Endothelial cell of umbilical vein (primary cell): ENCODE data around the gene SLCO2B1. TPM values are rescaled to one million over a fixed set of nuclear protein-coding genes. Genes with fewer than 3 reads are reported as not detected.

Experiments used
- Bru-seq: library from RNA; stranded (reverse); fragments of 400-500 nt; gene quantifications from one replicate; lab custom pipeline; 2021; lab: Mats Ljungman, UMichigan
- BruChase-seq, 2 experiments: library from RNA; stranded (reverse); fragments of 400-500 nt; gene quantifications; one replicate each; lab custom pipeline; 2021; lab: Mats Ljungman, UMichigan
- BruUV-seq: library from RNA; stranded (reverse); fragments of 400-500 nt; replicated peaks from 2 replicates; lab custom pipeline; 2021; lab: Mats Ljungman, UMichigan
- CTCF ChIA-PET: fragments of 300-600, 350-600 bp; sonication (Branson Sonifier 250); formaldehyde crosslinking; loops from one replicate; lab custom pipeline; 2021; ENCODE audit warnings: antibody characterized with exemption, inconsistent platforms; lab: Charles Lee
- POLR2A ChIA-PET: fragments of 300-600, 350-600 bp; sonication (Branson Sonifier 250); formaldehyde crosslinking; loops from one replicate; lab custom pipeline; 2021; ENCODE audit warnings: antibody characterized with exemption, inconsistent platforms; lab: Charles Lee
- DNase-seq: peaks from one replicate; pipeline ENCODE4 v3.0.0-alpha.2; 2011; ENCODE audit warnings: low read depth, low spot score
- FAIRE-seq: peaks from 2 replicates; lab custom pipeline; 2011; peaks lifted over from hg19 to GRCh38; lab: Jason Lieb, UNC
- H2AFZ ChIP-seq: 2 replicates; pipeline ENCODE4 v1.6.0; 2012; ENCODE audit warnings: low read depth, low read length, control low read depth, inconsistent platforms
- H3K27ac ChIP-seq: 2 replicates; pipeline ENCODE4 v1.5.1; 2011; ENCODE audit warnings: low read depth, mild to moderate bottlenecking, control low read depth, low read length, moderate library complexity; ENCODE audit not compliant: insufficient read depth
- H3K27me3 ChIP-seq, 2 experiments: 2 replicates each; pipeline versions ENCODE4 v1.6.0 to v1.6.1; 2011; ENCODE audit warnings: low read length in 2 of 2, mixed read lengths in 1 of 2; ENCODE audit not compliant: control insufficient read depth in 2 of 2, insufficient read depth in 2 of 2
- H3K36me3 ChIP-seq, 2 experiments: 2 replicates in 1 of 2; 3 replicates in 1 of 2; pipeline ENCODE4 v1.5.1; 2011; ENCODE audit warnings: low read length in 2 of 2, mild to moderate bottlenecking in 1 of 2, moderate library complexity in 1 of 2; ENCODE audit not compliant: control insufficient read depth in 2 of 2, insufficient read depth in 2 of 2; ENCODE audit errors: extremely low read depth in 1 of 2
- H3K4me1 ChIP-seq: 3 replicates; pipeline ENCODE4 v1.5.1; 2011; ENCODE audit warnings: mild to moderate bottlenecking, low read length; ENCODE audit not compliant: control insufficient read depth, insufficient read depth; ENCODE audit errors: extremely low read depth
- H3K4me2 ChIP-seq: 2 replicates; pipeline ENCODE4 v1.6.1; 2011; ENCODE audit warnings: low read length, control low read depth, mixed read lengths; ENCODE audit not compliant: insufficient read depth
- H3K4me3 ChIP-seq, 3 experiments: fragments of 200-600 bp in 1 of 3; sonication (generic), shearing (Covaris generic) in 1 of 3; replicated peaks in 1 of 3; 2 replicates each; pipeline ENCODE4 v1.5.1; 2011 to 2016; ENCODE audit warnings: control low read depth in 3 of 3, low read length in 3 of 3, mild to moderate bottlenecking in 2 of 3, inconsistent platforms in 1 of 3, low read depth in 1 of 3, moderate library complexity in 1 of 3; ENCODE audit not compliant: insufficient read depth in 1 of 3
- H3K79me2 ChIP-seq: 2 replicates; pipeline ENCODE4 v1.6.0; 2012; ENCODE audit warnings: low read length, inconsistent platforms; ENCODE audit not compliant: control insufficient read depth, insufficient read depth
- H3K9ac ChIP-seq: replicated peaks from 2 replicates; pipeline ENCODE3; 2011; ENCODE audit warnings: low read length, control low read depth; ENCODE audit not compliant: insufficient read depth; ENCODE audit errors: extremely low read depth
- H3K9me1 ChIP-seq: replicated peaks from 3 replicates; pipeline ENCODE4 v1.6.0; 2011; ENCODE audit warnings: mild to moderate bottlenecking, low read length; ENCODE audit not compliant: control insufficient read depth, insufficient read depth; ENCODE audit errors: extremely low read depth
- H3K9me3 ChIP-seq: replicated peaks from 2 replicates; pipeline ENCODE4 v1.5.1; 2012; ENCODE audit warnings: low read length, inconsistent platforms; ENCODE audit not compliant: control insufficient read depth, insufficient read depth
- H4K20me1 ChIP-seq: replicated peaks from 2 replicates; pipeline ENCODE3; 2011; ENCODE audit warnings: mild to moderate bottlenecking, low read length; ENCODE audit not compliant: control insufficient read depth, insufficient read depth; ENCODE audit errors: extremely low read depth
- EZH2 ChIP-seq: IDR thresholded peaks from 2 replicates; pipeline ENCODE4 v1.6.1; 2012; ENCODE audit warnings: borderline replicate concordance, low read depth, mild to moderate bottlenecking, moderate library complexity, low read length, inconsistent platforms; ENCODE audit not compliant: severe bottlenecking
- FOS ChIP-seq: IDR thresholded peaks from 2 replicates; pipeline ENCODE4 v1.6.1; 2011; ENCODE audit warnings: mild to moderate bottlenecking, low read length, moderate library complexity, borderline replicate concordance; ENCODE audit not compliant: insufficient read depth
- GATA2 ChIP-seq: IDR thresholded peaks from 2 replicates; pipeline ENCODE4 v1.7.0; 2011; ENCODE audit warnings: low read depth, mild to moderate bottlenecking, moderate library complexity, mixed read lengths, low read length; ENCODE audit not compliant: insufficient read length, insufficient read depth
- JUN ChIP-seq: IDR thresholded peaks from 2 replicates; pipeline ENCODE4 v1.6.1; 2011; ENCODE audit warnings: borderline replicate concordance, low read depth; ENCODE audit not compliant: insufficient read length, insufficient read depth
- MYC ChIP-seq: IDR thresholded peaks from one replicate; pipeline ENCODE4 v1.6.1; 2011; ENCODE audit warnings: mild to moderate bottlenecking, low read depth, low read length
- POLR2A ChIP-seq: IDR thresholded peaks from 2 replicates; pipeline ENCODE4 v1.6.1; 2012; ENCODE audit warnings: low read depth, mild to moderate bottlenecking, control low read depth, low read length
- POLR2AphosphoS5 ChIP-seq: IDR thresholded peaks from 2 replicates; pipeline ENCODE4 v1.6.1; 2012; ENCODE audit warnings: low read depth, mild to moderate bottlenecking, control low read depth, low read length, moderate library complexity; ENCODE audit not compliant: insufficient read depth
- dilution Hi-C: fragments of 300-500 bp; cut with MboI; formaldehyde crosslinking; loops from one replicate; pipeline ENCODE4 v1.15.0; 2019; ENCODE audit warnings: low sequenced_read_pairs; ENCODE audit not compliant: extremely low pct_ligation_motif_present
- intact Hi-C: fragments of 100-400 bp; cut with micrococcal nuclease; formaldehyde crosslinking; loops from one replicate; pipeline ENCODE4 v1.10.0; 2022
- long read RNA-seq: library from polyadenylated mRNA; stranded (forward); transcript quantifications from one replicate; pipeline ENCODE4 v2.0.0, GENCODE V29; 2021
- polyA minus RNA-seq, 3 experiments: library from RNA; depleted of rRNA, polyadenylated mRNA; stranded (reverse); fragments of >200 nt; gene quantifications; 1 replicate in 1 of 3; 2 replicates in 2 of 3; pipeline ENCODE4 v1.2.3, GENCODE V29; 2011
- polyA plus RNA-seq, 4 experiments: library from polyadenylated mRNA; depleted of rRNA in 3 of 4; stranded (reverse) in 3 of 4; unstranded in 1 of 4; fragments of >200 nt; gene quantifications; 2 replicates each; pipeline versions ENCODE4 v1.2.1 to v1.2.3, GENCODE V29; 2011 to 2012; ENCODE audit warnings: missing spikeins in 1 of 4
- total RNA-seq: library from RNA; stranded (reverse); gene quantifications from 2 replicates; pipeline ENCODE4 v1.2.3, GENCODE V29; 2021
- TF ChIP-seq, protein P1 (sequence below): IDR thresholded peaks from 2 replicates; pipeline ENCODE4 v1.6.1; 2011; ENCODE audit not compliant: insufficient read depth, insufficient read length
- TF ChIP-seq, protein P2 (sequence below), 2 donors: IDR thresholded peaks; 1 replicate in 1 of 2; 2 replicates in 1 of 2; pipeline ENCODE4 v1.5.1; 2011; ENCODE audit warnings: low read length in 2 of 2, mild to moderate bottlenecking in 2 of 2, moderate library complexity in 2 of 2, control low read depth in 1 of 2, inconsistent platforms in 1 of 2, low read depth in 1 of 2; ENCODE audit not compliant: insufficient read depth in 1 of 2; ENCODE audit errors: extremely low read depth in 1 of 2

SLCO2B1 gene, protein sequence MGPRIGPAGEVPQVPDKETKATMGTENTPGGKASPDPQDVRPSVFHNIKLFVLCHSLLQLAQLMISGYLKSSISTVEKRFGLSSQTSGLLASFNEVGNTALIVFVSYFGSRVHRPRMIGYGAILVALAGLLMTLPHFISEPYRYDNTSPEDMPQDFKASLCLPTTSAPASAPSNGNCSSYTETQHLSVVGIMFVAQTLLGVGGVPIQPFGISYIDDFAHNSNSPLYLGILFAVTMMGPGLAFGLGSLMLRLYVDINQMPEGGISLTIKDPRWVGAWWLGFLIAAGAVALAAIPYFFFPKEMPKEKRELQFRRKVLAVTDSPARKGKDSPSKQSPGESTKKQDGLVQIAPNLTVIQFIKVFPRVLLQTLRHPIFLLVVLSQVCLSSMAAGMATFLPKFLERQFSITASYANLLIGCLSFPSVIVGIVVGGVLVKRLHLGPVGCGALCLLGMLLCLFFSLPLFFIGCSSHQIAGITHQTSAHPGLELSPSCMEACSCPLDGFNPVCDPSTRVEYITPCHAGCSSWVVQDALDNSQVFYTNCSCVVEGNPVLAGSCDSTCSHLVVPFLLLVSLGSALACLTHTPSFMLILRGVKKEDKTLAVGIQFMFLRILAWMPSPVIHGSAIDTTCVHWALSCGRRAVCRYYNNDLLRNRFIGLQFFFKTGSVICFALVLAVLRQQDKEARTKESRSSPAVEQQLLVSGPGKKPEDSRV
- not detected in 2 replicates for total RNA-seq
- polyA plus RNA-seq: 0.04 and 0.10 TPM in 2 replicates
- polyA plus RNA-seq (2011; cell fraction: cytosol; rRNA removed): 0.03 and 0.04 TPM in 2 replicates
- polyA plus RNA-seq (2011; cell fraction: nucleus; rRNA removed): not detected in 2 replicates
- 0.10 TPM in 1 of 2 replicates, not detected in the other for polyA plus RNA-seq (2012)
- polyA minus RNA-seq: 0.42 and 0.75 TPM in 2 replicates
- polyA minus RNA-seq (2011; cell fraction: cytosol; rRNA and poly(A)+ RNA removed): not detected
- not detected in 2 replicates for polyA minus RNA-seq (2011; cell fraction: nucleus; rRNA and poly(A)+ RNA removed)
- Bru-seq, nascent RNA: not detected
- BruChase-seq, experiment 1, labeled RNA remaining after a 6-hour chase: percentile 8 among the genes with signal in this experiment
- percentile 5 among the genes with signal in this experiment for BruChase-seq, experiment 2, labeled RNA remaining after a 2-hour chase
- long read RNA-seq: 0 reads

DNA sequence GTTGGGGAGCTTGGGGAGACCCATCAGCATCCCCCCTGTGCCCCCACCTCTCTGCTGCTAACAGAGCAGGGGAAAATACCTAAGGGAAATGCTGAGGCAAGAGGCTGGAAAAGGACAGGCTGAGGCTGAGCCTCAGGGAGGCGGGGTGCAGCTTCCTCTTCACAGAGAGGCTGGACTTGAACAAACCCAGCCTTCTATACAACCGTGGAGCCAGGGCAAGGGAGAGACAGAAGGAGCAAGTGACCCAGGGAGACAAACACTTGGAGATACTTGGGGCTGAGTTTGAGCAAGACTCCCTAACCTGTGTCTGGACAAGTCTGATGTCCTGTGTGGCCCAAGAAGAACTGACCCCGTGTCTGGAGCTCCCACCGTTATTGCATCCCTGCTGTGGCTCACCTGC is at the start of gene SLCO2B1:
Gene SLCO2B1 (plus strand): TSS at position 229 of the 400 bp plus-strand sequence. CDS start 275 bp downstream, outside the sequence.
- FAIRE-seq (no peak), DNase-seq (no peak)
- Histone ChIP-seq H3K36me3 (no peaks in the 10 kb centered on the region), H3K9me1 (no peaks in the 10 kb centered on the region), H3K27me3 (peaks cover 15 to 24% of the 10 kb centered on the region in 2 experiments), H3K9me3 (no peaks in the 10 kb centered on the region), H3K27ac (no peak within 1 kb of the TSS), H4K20me1 (no peaks in the 10 kb centered on the region), H3K4me1 (no peaks in the 10 kb centered on the region), H2AFZ (no peak within 1 kb of the TSS), H3K4me3 (no peak within 1 kb of the TSS), H3K4me2 (no peak within 1 kb of the TSS), H3K79me2 (no peaks in the 10 kb centered on the region), H3K9ac (no peak within 1 kb of the TSS)
- POLR2A ChIA-PET: no interaction called here
- dilution Hi-C loops: no loop called here
- CTCF ChIA-PET: interaction anchor here (1.1 to 4.5 kb wide), 7 partner anchors 9 to 128 kb away, joined by 3 to 42 read pairs (median 4); no protein-coding TSS in a partner anchor
- TF ChIP-seq MYC (no peak), FOS (no peak), POLR2A (no peak), EZH2 (no peak), POLR2AphosphoS5 (no peak), GATA2 (no peak), JUN (no peak)
- TF ChIP-seq, protein P1, sequence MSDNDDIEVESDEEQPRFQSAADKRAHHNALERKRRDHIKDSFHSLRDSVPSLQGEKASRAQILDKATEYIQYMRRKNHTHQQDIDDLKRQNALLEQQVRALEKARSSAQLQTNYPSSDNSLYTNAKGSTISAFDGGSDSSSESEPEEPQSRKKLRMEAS: no peak
- TF ChIP-seq, protein P2, sequence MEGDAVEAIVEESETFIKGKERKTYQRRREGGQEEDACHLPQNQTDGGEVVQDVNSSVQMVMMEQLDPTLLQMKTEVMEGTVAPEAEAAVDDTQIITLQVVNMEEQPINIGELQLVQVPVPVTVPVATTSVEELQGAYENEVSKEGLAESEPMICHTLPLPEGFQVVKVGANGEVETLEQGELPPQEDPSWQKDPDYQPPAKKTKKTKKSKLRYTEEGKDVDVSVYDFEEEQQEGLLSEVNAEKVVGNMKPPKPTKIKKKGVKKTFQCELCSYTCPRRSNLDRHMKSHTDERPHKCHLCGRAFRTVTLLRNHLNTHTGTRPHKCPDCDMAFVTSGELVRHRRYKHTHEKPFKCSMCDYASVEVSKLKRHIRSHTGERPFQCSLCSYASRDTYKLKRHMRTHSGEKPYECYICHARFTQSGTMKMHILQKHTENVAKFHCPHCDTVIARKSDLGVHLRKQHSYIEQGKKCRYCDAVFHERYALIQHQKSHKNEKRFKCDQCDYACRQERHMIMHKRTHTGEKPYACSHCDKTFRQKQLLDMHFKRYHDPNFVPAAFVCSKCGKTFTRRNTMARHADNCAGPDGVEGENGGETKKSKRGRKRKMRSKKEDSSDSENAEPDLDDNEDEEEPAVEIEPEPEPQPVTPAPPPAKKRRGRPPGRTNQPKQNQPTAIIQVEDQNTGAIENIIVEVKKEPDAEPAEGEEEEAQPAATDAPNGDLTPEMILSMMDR (IDR thresholded peaks at IDR 0.05; ENCODE audit: extremely low read depth in 1 of 2, insufficient read depth in 1 of 2, low read depth in 1 of 2, low read length in 2 of 2): no peak
- intact Hi-C loops: no loop called here
- BruUV-seq: no TSS peak
